ENCODE results near the gene ACOX2. TPM values are rescaled to one million over a fixed set of nuclear protein-coding genes. Genes with fewer than 3 reads are reported as not detected.

ACOX2 gene
- total and polyA plus RNA-seq, 2 of the 13 experiments (the other 11 are each of a cell fraction or from before 2014, with no cell fraction given): 42.6 to 98.5 TPM

DNA sequence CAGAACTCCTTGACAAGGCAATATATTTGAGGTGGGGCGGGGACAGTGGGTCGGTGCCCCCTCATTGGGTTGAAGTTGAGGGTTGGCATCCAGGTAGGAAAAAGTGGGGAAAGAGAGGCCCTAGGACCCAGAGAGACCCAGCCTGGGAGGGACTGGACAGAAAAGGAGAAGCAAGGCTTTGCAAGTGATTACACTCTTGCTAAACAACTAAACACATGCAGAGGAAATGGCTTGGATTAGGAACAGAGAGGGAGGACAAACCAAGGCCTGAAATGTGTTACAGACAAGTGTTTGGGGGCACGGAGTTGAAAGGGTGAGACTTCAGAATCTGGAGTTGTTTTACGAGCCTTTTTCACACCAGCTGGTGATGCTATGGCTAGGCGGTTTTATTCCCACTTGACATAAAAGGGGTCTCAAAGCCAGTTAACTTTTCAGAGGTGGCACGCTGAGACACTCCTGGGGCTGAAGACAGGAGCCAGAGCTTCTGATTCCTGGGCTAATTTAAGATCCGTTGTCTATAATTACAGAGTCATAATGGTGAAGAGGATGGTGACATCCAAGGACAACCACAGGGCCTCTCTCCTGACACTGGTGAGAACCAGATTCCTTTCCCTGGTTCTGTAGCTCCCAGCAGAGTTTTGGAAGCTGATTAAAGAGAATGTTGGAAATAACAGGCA lies 52.8 kb downstream of the ACOX2 start:
- Histone ChIP-seq H3K4me2 (ENCODE audit: low read depth, low read length) (no peak overlapping the region), H3K36me3 (replicated peaks in 1 of 2; ENCODE audit: control insufficient read depth in 1 of 2, insufficient read depth in 2 of 2, low read length in 2 of 2) (no peaks in the 10 kb centered on the region), H3K4me1 (ENCODE audit: insufficient read depth, low read length) (peaks cover 69% of the 10 kb centered on the region), H2AFZ (ENCODE audit: low read length) (peak overlapping the region; percentile 48), H3K9me3 (ENCODE audit: low read length) (no peaks in the 10 kb centered on the region), H3K27me3 (ENCODE audit: control insufficient read depth in 1 of 2, insufficient read depth in 2 of 2, low read length in 2 of 2) (peaks cover 0 to 2% of the 10 kb centered on the region in 2 experiments; a peak in 2 of 5 replicates), H3K27ac (ENCODE audit: extremely low read length, insufficient read depth, low read length) (no peak overlapping the region), H4K20me1 (ENCODE audit: insufficient read depth, low read length) (no peaks in the 10 kb centered on the region), H3K79me2 (ENCODE audit: insufficient read depth, low read length) (no peaks in the 10 kb centered on the region), H3K4me3 (replicated peaks in 1 of 3; ENCODE audit: insufficient read depth in 1 of 3, low read depth in 2 of 3, low read length in 3 of 3) (no peak overlapping the region), H3K9ac (ENCODE audit: insufficient read depth, low read depth, low read length) (no peak overlapping the region)
- no peak for ATAC-seq
- POLR2A ChIA-PET: no interaction called here
- in situ Hi-C loops (cut with HindIII; ENCODE audit: extremely low pct_ligation_motif_present, low pct_unique_long_range_greater_than_20kb): no loop called here
- WGBS (ENCODE audit: low lambda C conversion rate): 60% methylated on average over 7 of the region's 7 CpGs
- no TSS peak for BruUV-seq (replicated peaks)
- FAIRE-seq: no peak
- DNase-seq (ENCODE audit: low spot score): no peak
- CTCF ChIA-PET (ENCODE audit: low intra/inter-chr PET ratio, low total read pairs): no interaction called here
- intact Hi-C loops (cut with micrococcal nuclease; ENCODE audit: unreplicated experiment): no loop called here
- TF ChIP-seq, protein P1, sequence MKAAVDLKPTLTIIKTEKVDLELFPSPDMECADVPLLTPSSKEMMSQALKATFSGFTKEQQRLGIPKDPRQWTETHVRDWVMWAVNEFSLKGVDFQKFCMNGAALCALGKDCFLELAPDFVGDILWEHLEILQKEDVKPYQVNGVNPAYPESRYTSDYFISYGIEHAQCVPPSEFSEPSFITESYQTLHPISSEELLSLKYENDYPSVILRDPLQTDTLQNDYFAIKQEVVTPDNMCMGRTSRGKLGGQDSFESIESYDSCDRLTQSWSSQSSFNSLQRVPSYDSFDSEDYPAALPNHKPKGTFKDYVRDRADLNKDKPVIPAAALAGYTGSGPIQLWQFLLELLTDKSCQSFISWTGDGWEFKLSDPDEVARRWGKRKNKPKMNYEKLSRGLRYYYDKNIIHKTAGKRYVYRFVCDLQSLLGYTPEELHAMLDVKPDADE (CRISPR knock-in tag; IDR thresholded peaks at IDR 0.05): no peak
- no peak for TF ChIP-seq ZSCAN12 (CRISPR knock-in tag; IDR thresholded peaks at IDR 0.05)
- TF ChIP-seq ZNF224 (CRISPR knock-in tag; IDR thresholded peaks at IDR 0.05): no peak
- no peak for TF ChIP-seq DMAP1 (CRISPR knock-in tag; IDR thresholded peaks at IDR 0.05)
- TF ChIP-seq HMGA1 (CRISPR knock-in tag; conservative IDR thresholded peaks at IDR 0.05): no peak
- TF ChIP-seq HES4 (CRISPR knock-in tag; IDR thresholded peaks at IDR 0.05; ENCODE audit: borderline replicate concordance): no peak
- no peak for TF ChIP-seq ZNF136 (CRISPR knock-in tag; IDR thresholded peaks at IDR 0.05; ENCODE audit: low read depth)
- TF ChIP-seq ZNF713 (CRISPR knock-in tag; IDR thresholded peaks at IDR 0.05): no peak
- no peak for TF ChIP-seq ZMYM2 (CRISPR knock-in tag; IDR thresholded peaks at IDR 0.05)
- TF ChIP-seq, protein P2, sequence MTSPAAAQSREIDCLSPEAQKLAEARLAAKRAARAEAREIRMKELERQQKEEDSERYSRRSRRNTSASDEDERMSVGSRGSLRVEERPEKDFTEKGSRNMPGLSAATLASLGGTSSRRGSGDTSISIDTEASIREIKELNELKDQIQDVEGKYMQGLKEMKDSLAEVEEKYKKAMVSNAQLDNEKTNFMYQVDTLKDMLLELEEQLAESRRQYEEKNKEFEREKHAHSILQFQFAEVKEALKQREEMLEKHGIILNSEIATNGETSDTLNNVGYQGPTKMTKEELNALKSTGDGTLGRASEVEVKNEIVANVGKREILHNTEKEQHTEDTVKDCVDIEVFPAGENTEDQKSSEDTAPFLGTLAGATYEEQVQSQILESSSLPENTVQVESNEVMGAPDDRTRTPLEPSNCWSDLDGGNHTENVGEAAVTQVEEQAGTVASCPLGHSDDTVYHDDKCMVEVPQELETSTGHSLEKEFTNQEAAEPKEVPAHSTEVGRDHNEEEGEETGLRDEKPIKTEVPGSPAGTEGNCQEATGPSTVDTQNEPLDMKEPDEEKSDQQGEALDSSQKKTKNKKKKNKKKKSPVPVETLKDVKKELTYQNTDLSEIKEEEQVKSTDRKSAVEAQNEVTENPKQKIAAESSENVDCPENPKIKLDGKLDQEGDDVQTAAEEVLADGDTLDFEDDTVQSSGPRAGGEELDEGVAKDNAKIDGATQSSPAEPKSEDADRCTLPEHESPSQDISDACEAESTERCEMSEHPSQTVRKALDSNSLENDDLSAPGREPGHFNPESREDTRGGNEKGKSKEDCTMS (CRISPR knock-in tag; conservative IDR thresholded peaks at IDR 0.05): no peak
- TF ChIP-seq, protein P3, sequence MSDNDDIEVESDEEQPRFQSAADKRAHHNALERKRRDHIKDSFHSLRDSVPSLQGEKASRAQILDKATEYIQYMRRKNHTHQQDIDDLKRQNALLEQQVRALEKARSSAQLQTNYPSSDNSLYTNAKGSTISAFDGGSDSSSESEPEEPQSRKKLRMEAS (IDR thresholded peaks at IDR 0.05): no peak
- TF ChIP-seq FOXK1 (CRISPR knock-in tag; IDR thresholded peaks at IDR 0.05; ENCODE audit: borderline replicate concordance, low read depth): no peak
- TF ChIP-seq ZFYVE20 (CRISPR knock-in tag; IDR thresholded peaks at IDR 0.05; ENCODE audit: borderline replicate concordance, low read depth): no peak
- TF ChIP-seq ZSCAN25 (CRISPR knock-in tag; IDR thresholded peaks at IDR 0.05): no peak
- no peak for TF ChIP-seq SP1 (IDR thresholded peaks at IDR 0.05)
- TF ChIP-seq SP1 (CRISPR knock-in tag; IDR thresholded peaks at IDR 0.05): no peak
- no peak for TF ChIP-seq ZNF777 (CRISPR knock-in tag; IDR thresholded peaks at IDR 0.05)
